Osteocyte (in vitro differentiated cells): ENCODE measurements around the gene TGIF1. TPM values are rescaled to one million over a fixed set of nuclear protein-coding genes. Genes with fewer than 3 reads are reported as not detected.

Experiments
- DNase-seq: peaks from one replicate; pipeline ENCODE4 v3.0.0; 2021; ENCODE audit warnings: mixed read lengths; ENCODE audit not compliant: unreplicated experiment; ENCODE audit errors: extremely low spot score
- H3K27ac Mint-ChIP-seq: one replicate; pipeline ENCODE4 v1.8.0; 2021; ENCODE audit warnings: mild to moderate bottlenecking, mixed read lengths; ENCODE audit not compliant: unreplicated experiment
- H3K27me3 Mint-ChIP-seq: one replicate; pipeline ENCODE4 v1.8.0; 2021; ENCODE audit warnings: mixed read lengths; ENCODE audit not compliant: unreplicated experiment
- H3K36me3 Mint-ChIP-seq: one replicate; pipeline ENCODE4 v1.8.0; 2021; ENCODE audit warnings: mixed read lengths; ENCODE audit not compliant: unreplicated experiment
- H3K4me1 Mint-ChIP-seq: one replicate; pipeline ENCODE4 v1.8.0; 2021; ENCODE audit warnings: mixed read lengths; ENCODE audit not compliant: unreplicated experiment
- H3K4me3 Mint-ChIP-seq: one replicate; pipeline ENCODE4 v1.8.0; 2021; ENCODE audit warnings: mild to moderate bottlenecking, moderate library complexity, mixed read lengths; ENCODE audit not compliant: unreplicated experiment
- H3K9me3 Mint-ChIP-seq: one replicate; pipeline ENCODE4 v1.8.0; 2021; ENCODE audit warnings: mixed read lengths; ENCODE audit not compliant: unreplicated experiment
- total RNA-seq: library from RNA; stranded (reverse); gene quantifications from 2 replicates; pipeline ENCODE4 v1.2.1, GENCODE V29; 2021
- TF ChIP-seq, protein P1 (sequence below): fragments of 200-600 bp; sonication (generic); IDR thresholded peaks from 2 replicates; pipeline ENCODE4 v1.5.0; 2021; ENCODE audit warnings: antibody characterized with exemption, mild to moderate bottlenecking, moderate library complexity

TGIF1 gene
- total RNA-seq, 1 donor from 2014 or later = 83.0 TPM

DNA sequence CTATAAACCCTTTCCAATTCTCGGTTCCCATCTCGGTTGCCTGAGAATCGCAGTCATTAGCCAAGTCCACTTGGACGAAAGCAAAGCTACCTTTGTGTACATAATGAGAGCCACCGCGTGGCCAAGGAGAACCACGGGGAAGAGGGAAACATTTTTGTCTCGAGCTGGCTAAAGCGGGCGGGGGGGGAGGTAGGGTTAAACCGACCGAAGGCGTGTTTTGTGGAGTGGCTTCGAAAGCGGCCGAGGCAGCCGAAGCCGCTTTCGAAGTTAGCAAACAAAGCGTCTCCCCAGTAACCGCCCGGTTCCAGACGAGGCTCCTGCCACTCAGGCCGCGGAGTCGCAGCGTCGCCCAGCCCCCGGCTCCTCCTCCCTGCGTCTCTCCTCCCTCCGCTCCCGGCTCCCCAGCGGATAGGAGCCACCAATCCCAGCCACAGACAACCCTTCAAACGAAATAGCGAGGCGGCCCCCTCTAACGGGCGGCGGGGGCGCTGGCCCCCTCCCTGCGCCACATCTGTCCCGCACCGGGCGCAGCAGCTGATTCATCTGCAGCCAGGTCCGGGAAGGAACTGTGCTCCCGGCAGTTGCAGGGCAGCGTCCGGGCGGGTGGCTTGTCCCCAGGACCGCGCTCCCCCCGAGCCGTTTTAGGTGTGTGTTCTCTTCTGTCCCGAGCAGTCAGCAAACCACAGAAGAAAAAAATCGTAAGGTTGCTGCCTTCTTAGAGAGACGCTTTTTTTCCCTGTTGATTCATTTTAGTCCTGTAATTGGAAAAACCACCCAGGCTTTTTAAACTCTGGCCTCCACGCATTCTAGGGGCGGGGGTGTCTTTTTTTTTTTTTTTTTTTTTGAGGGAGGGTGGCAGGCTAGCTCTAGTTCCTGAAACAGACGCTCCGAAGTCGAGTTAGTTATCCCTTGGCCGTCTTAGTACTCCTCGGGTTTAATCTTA, 1.8 kb upstream of the TGIF1 start:
- H3K27ac Mint-ChIP-seq = peak overlapping the region; percentile 99
- no peaks in the 10 kb centered on the region for H3K27me3 Mint-ChIP-seq
- H3K4me1 Mint-ChIP-seq = peaks cover 26% of the 10 kb centered on the region
- H3K4me3 Mint-ChIP-seq = peak overlapping the region; percentile 87
- no peaks in the 10 kb centered on the region for H3K9me3 Mint-ChIP-seq
- TF ChIP-seq, protein P1, sequence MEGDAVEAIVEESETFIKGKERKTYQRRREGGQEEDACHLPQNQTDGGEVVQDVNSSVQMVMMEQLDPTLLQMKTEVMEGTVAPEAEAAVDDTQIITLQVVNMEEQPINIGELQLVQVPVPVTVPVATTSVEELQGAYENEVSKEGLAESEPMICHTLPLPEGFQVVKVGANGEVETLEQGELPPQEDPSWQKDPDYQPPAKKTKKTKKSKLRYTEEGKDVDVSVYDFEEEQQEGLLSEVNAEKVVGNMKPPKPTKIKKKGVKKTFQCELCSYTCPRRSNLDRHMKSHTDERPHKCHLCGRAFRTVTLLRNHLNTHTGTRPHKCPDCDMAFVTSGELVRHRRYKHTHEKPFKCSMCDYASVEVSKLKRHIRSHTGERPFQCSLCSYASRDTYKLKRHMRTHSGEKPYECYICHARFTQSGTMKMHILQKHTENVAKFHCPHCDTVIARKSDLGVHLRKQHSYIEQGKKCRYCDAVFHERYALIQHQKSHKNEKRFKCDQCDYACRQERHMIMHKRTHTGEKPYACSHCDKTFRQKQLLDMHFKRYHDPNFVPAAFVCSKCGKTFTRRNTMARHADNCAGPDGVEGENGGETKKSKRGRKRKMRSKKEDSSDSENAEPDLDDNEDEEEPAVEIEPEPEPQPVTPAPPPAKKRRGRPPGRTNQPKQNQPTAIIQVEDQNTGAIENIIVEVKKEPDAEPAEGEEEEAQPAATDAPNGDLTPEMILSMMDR = no peak
- H3K36me3 Mint-ChIP-seq = no peaks in the 10 kb centered on the region
- peak; percentile 98 for DNase-seq

DNA sequence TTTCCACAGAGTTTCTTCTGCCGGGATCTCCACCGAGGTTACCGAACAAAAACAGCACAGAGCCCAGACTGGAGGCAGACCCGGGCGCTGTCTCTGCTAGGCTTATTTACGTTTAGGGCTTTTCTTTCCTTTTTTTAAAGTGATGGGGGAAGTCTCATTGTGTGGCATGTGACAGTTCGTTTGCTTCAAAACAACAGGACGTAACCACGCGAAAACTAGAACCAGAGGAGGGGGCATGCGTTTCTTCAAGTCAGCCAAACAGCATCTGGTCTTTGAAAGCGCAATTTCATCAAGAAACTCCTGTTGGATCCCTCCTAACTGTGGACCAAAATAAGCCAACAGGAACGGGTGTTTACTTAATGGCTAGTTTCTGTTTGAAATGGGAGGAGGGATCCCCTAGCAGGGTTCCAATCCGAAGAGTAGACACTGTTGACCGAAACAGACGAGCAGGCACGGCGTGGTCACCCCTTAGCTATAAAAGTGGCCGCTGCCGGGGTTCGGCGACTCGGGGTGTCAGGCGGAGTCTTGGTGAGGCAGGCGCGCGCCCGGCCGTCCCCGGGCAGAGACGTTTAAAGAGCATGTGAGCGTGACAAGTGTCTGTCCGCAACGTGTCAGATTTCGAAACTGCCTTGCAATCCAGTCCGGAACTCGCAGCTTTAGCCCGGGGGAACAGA, 997 bp upstream of the TGIF1 start:
- Mint-ChIP-seq H3K9me3 (no peaks in the 10 kb centered on the region), H3K27me3 (no peaks in the 10 kb centered on the region), H3K36me3 (no peaks in the 10 kb centered on the region), H3K4me1 (peaks cover 32% of the 10 kb centered on the region), H3K4me3 (peak overlapping the region; percentile 87), H3K27ac (peak overlapping the region; percentile 99)
- peak; percentile 77 for DNase-seq
- TF ChIP-seq, protein P1 = no peak

DNA sequence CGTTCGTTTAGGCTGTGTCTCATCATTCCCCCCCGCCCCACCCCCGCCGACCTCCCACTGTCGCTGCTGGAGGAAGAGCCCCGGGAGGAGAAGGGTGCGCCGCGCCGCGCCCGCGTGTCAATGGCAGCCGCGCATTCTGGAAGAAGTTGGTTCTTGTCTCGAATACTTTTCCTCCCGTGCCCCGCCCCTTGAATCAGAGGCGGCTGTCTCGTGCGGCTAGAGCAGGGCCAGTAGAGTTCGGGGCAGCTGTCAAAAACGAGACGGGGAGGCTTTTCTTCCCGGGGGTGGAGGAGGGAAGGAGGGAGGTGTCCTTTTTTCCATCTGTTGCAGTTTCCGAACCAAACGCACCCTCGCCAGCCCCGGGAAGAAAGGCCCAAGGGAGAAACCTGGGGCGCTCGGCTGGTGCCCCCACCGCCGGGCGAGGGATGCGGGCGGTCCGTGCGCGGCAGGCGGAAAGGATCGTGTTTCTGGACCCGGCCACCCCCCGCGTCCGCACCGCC, 410 bp upstream of the TGIF1 start:
- no peaks in the 10 kb centered on the region for H3K9me3 Mint-ChIP-seq
- peak; percentile 94 for DNase-seq
- H3K36me3 Mint-ChIP-seq = no peaks in the 10 kb centered on the region
- H3K27me3 Mint-ChIP-seq = no peaks in the 10 kb centered on the region
- peaks cover 38% of the 10 kb centered on the region for H3K4me1 Mint-ChIP-seq
- H3K4me3 Mint-ChIP-seq = peak overlapping the region; percentile 87
- peak overlapping the region; percentile 99 for H3K27ac Mint-ChIP-seq
- TF ChIP-seq, protein P1 = no peak

DNA sequence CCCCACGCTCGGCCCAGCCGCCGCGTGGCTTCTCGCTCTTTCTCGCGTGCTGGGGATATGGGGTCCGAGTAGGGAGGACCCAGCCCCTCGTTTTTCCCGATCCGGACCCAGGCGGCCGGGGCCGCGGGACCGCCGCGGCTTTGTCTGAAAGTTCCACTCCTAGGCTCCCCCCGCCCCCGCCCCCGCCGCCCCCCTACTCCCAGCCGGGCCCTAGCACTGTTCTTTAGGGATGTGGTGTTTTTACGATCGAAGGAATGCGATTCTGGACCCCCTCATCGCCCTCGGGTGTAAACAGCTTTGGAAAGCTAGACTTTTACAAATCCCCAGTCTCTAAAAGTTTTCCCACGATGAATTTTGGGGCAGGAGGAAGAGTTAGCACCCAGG, 819 bp downstream of the TGIF1 start:
- peaks cover 45% of the 10 kb centered on the region for H3K4me1 Mint-ChIP-seq
- DNase-seq = no peak
- H3K36me3 Mint-ChIP-seq = no peaks in the 10 kb centered on the region
- H3K9me3 Mint-ChIP-seq = no peaks in the 10 kb centered on the region
- H3K27ac Mint-ChIP-seq = peak overlapping the region; percentile 98
- TF ChIP-seq, protein P1 = no peak
- no peaks in the 10 kb centered on the region for H3K27me3 Mint-ChIP-seq
- H3K4me3 Mint-ChIP-seq = peak overlapping the region; percentile 94
